Transverse colon (tissue), 4 donors: ENCODE data around the gene TTC38. TPM values are rescaled to one million over a fixed set of nuclear protein-coding genes. Genes with fewer than 3 reads are reported as not detected.

Experiments used
- DNase-seq: peaks from one replicate; pipeline ENCODE4 v3.0.0-alpha.2; 2019
- H3K27ac ChIP-seq, 4 donors: fragments of 200-600 bp; sonication (generic); 2 replicates each; pipeline ENCODE4 v1.5.1; 2016 to 2018; ENCODE audit warnings: inconsistent platforms in 4 of 4
- H3K27me3 ChIP-seq: fragments of 200-600 bp; sonication (generic); 2 replicates; pipeline ENCODE4 v1.5.1; 2017; ENCODE audit warnings: inconsistent platforms
- H3K36me3 ChIP-seq, 4 donors: fragments of 200-600 bp; sonication (generic); 2 replicates each; pipeline ENCODE4 v1.5.1; 2017 to 2019; ENCODE audit warnings: inconsistent platforms in 4 of 4
- H3K4me1 ChIP-seq, 4 donors: fragments of 200-600 bp; sonication (generic); 2 replicates each; pipeline ENCODE4 v1.5.1; 2017 to 2020; ENCODE audit warnings: inconsistent platforms in 4 of 4
- H3K4me3 ChIP-seq, 4 donors: fragments of 200-600 bp; sonication (generic); 1 replicate in 1 of 4; 2 replicates in 3 of 4; pipeline versions ENCODE4 v1.5.1 to v1.6.1; 2017 to 2019; ENCODE audit warnings: inconsistent platforms in 4 of 4
- H3K9me3 ChIP-seq, 2 donors: fragments of 200-600 bp; sonication (generic); 2 replicates each; pipeline ENCODE4 v1.5.1; 2017 to 2019; ENCODE audit warnings: inconsistent platforms in 2 of 2
- CTCF ChIP-seq, 5 experiments: fragments of 200-600 bp in 3 of 5; fragments of 450-650 bp in 2 of 5; sonication (generic) in 3 of 5; IDR thresholded peaks; 1 replicate in 2 of 5; 2 replicates in 3 of 5; pipeline ENCODE4 v1.5.1; 2016 to 2017; ENCODE audit warnings: antibody characterized with exemption in 5 of 5, inconsistent platforms in 3 of 5, mild to moderate bottlenecking in 2 of 5, moderate library complexity in 1 of 5
- EP300 ChIP-seq: sonication (generic); formaldehyde crosslinking; IDR thresholded peaks from one replicate; pipeline ENCODE4 v1.6.1; 2017; ENCODE audit warnings: antibody characterized with exemption, low read depth
- POLR2A ChIP-seq: fragments of 450-650 bp; IDR thresholded peaks from one replicate; pipeline ENCODE4 v1.6.1; 2016; ENCODE audit warnings: antibody characterized with exemption, mild to moderate bottlenecking, moderate library complexity
- POLR2AphosphoS5 ChIP-seq, 3 donors: sonication (generic); formaldehyde crosslinking; IDR thresholded peaks; one replicate each; pipeline ENCODE4 v1.6.1; 2016; ENCODE audit warnings: antibody characterized with exemption in 3 of 3
- WGBS, 2 donors: methylation state at CpG; one replicate each; pipeline ENCODE4 v1.1.5; 2018; ENCODE audit warnings: low coverage in 1 of 2; 5-methylcytosine and 5-hydroxymethylcytosine counted together
- in situ Hi-C, 4 donors: fragments of 200-750 bp; cut with MboI; loops; one replicate each; pipeline versions ENCODE4 v1.15.0 to v1.15.1; 2017; ENCODE audit warnings: low sequenced_read_pairs in 3 of 4, low pct_ligation_motif_present in 1 of 4, low pct_unique_long_range_greater_than_20kb in 1 of 4
- intact Hi-C: fragments of 100-400 bp; cut with DNase I; formaldehyde crosslinking; loops from one replicate; pipeline ENCODE4 v1.15.1; 2023; ENCODE audit warnings: low total_unique reads
- total RNA-seq, 4 donors: library from RNA; depleted of rRNA; stranded (reverse); fragments of >200 nt; gene quantifications; one replicate each; pipeline ENCODE4 v1.1.0, GENCODE V29; 2016

The TTC38 gene
- total RNA-seq, 4 donors from 2014 or later = 167 to 316 (median 292) TPM

- no peak overlapping the region for H3K4me3 ChIP-seq
- H3K27ac ChIP-seq = no peak overlapping the region
- H3K9me3 ChIP-seq = no peaks in the 10 kb centered on the region
- peaks cover 0 to 7% (median 0%) of the 10 kb centered on the region in 4 donors for H3K4me1 ChIP-seq
- peaks cover 0 to 11% (median 0%) of the 10 kb centered on the region in 4 donors for H3K36me3 ChIP-seq
- in situ Hi-C loops = no loop called here
- no peaks in the 10 kb centered on the region for H3K27me3 ChIP-seq
- DNase-seq = no peak
- TF ChIP-seq EP300 (no peak), POLR2AphosphoS5 (IDR thresholded peaks at IDR 0.05) (no peak), POLR2A (no peak), CTCF (IDR thresholded peaks at IDR 0.05) (no peak)
- WGBS, 2 donors = 85 to 96% methylated on average over 4 to 13 of the region's 13 CpGs
- intact Hi-C loops = no loop called here
Measured at GRCh38 chr22:46230262-46230901, 37.4 kb upstream of the TTC38 start.

- no peak for DNase-seq
- intact Hi-C loops (no loop called here), in situ Hi-C loops (no loop called here)
- Histone ChIP-seq H3K27ac (peak overlapping the region in 2 of 4 donors; percentile 12 to 53), H3K9me3 (no peaks in the 10 kb centered on the region), H3K4me3 (no peak overlapping the region), H3K36me3 (peaks cover 0 to 24% (median 2%) of the 10 kb centered on the region in 4 donors), H3K4me1 (peaks cover 0 to 10% (median 0%) of the 10 kb centered on the region in 4 donors), H3K27me3 (no peaks in the 10 kb centered on the region)
- 57 to 71% methylated on average over 3 to 9 of the region's 9 CpGs for WGBS, 2 donors
- TF ChIP-seq POLR2AphosphoS5 (IDR thresholded peaks at IDR 0.05) = no peak
Measured at GRCh38 chr22:46233231-46233630, 34.6 kb upstream of the TTC38 start.

GRCh38 chr22:46234969-46235368 lies 32.8 kb upstream of the TTC38 start:
- H3K27me3 ChIP-seq = no peaks in the 10 kb centered on the region
- TF ChIP-seq EP300 (no peak), POLR2A (no peak), POLR2AphosphoS5 (IDR thresholded peaks at IDR 0.05) (no peak), CTCF (IDR thresholded peaks at IDR 0.05) (no peak)
- H3K4me3 ChIP-seq = no peak overlapping the region
- H3K36me3 ChIP-seq = peaks cover 0 to 24% (median 4%) of the 10 kb centered on the region in 4 donors
- no peak for DNase-seq
- H3K9me3 ChIP-seq = no peaks in the 10 kb centered on the region
- in situ Hi-C loops (no loop called here), intact Hi-C loops (no loop called here)
- no peak overlapping the region for H3K27ac ChIP-seq
- H3K4me1 ChIP-seq = peaks cover 0 to 11% (median 0%) of the 10 kb centered on the region in 4 donors
- 96 to 100% methylated on average over 7 to 12 of the region's 12 CpGs for WGBS, 2 donors

DNA sequence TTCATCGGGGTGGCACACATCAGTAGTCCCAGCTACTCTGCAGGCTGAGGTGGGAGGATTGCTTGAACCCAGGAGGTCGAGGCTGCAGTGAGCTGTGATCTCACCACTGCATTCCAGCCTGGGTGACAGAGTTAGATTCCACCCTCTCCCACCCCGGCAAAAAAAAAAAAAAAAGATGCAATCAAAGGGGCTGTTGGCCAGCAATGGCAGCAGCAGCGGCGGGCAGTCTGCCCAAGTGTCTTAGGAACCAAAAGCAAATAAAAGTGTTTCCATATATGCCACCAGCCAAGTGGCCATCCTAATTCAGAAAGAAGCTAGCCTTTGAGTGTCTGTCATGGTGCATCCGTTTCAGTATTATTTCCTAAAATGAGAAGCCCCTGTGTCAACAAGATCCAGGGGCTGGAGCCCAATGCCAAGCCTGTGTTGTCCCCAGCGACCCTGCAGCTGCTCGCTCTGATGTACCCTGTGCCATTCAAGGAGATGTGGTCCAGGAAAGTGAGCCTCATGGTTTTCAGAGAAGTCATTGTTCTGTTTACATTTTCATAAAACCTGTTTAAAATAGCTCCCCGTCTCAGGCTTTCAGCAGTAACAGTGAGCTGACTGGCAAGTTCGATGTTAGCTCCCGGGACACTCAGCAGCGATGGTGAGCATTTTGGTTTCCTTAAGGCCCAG lies 30.2 kb upstream of the TTC38 start:
- no peak for TF ChIP-seq EP300
- TF ChIP-seq POLR2AphosphoS5 (IDR thresholded peaks at IDR 0.05) = no peak
- TF ChIP-seq POLR2A = no peak
- TF ChIP-seq CTCF (IDR thresholded peaks at IDR 0.05) = no peak
- Histone ChIP-seq H3K9me3 (no peaks in the 10 kb centered on the region), H3K36me3 (peaks cover 0 to 16% (median 4%) of the 10 kb centered on the region in 4 donors), H3K4me1 (peaks cover 0 to 19% (median 0%) of the 10 kb centered on the region in 4 donors), H3K27me3 (no peaks in the 10 kb centered on the region), H3K27ac (peak overlapping the region; percentile 25 to 62 (median 55)), H3K4me3 (no peak overlapping the region)
- DNase-seq = no peak
- in situ Hi-C loops = no loop called here
- WGBS, 2 donors = 73 to 96% methylated on average over 4 to 12 of the region's 12 CpGs
- intact Hi-C loops = no loop called here
